ENCODE results near the gene ANTXR1.

DNA sequence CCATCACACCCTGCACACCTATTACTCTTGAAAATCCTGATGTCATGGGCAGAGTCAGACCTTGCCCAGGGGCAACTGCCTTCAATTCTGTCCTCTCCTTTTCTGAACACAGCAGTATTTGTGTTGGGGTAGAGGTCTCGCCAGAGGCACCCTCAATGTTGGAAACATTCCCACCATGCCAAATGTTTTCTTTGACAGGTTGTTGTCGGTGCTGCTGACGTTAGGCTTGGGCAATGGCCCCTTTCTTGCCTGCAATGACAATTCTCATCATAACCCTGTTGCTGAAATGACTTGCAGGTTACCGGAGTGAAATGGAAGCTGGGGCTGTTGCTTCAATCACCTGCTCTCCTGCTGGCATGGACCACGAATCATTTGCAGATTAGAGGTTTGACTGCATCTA, 20.6 kb upstream of the ANTXR1 start:
- TF ChIP-seq, protein P1, sequence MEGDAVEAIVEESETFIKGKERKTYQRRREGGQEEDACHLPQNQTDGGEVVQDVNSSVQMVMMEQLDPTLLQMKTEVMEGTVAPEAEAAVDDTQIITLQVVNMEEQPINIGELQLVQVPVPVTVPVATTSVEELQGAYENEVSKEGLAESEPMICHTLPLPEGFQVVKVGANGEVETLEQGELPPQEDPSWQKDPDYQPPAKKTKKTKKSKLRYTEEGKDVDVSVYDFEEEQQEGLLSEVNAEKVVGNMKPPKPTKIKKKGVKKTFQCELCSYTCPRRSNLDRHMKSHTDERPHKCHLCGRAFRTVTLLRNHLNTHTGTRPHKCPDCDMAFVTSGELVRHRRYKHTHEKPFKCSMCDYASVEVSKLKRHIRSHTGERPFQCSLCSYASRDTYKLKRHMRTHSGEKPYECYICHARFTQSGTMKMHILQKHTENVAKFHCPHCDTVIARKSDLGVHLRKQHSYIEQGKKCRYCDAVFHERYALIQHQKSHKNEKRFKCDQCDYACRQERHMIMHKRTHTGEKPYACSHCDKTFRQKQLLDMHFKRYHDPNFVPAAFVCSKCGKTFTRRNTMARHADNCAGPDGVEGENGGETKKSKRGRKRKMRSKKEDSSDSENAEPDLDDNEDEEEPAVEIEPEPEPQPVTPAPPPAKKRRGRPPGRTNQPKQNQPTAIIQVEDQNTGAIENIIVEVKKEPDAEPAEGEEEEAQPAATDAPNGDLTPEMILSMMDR (IDR thresholded peaks at IDR 0.05), result no peak
- no peak for TF ChIP-seq POLR2A (IDR thresholded peaks at IDR 0.05)

Data from uterus (tissue), 2 donors.